KOPT-K1 (cell line): ENCODE results near the gene BCR.

Source experiments
- H3K27ac ChIP-seq: fragments of 200-600 bp; sonication (generic); 2 replicates; pipeline ENCODE4 v1.5.1; 2016; ENCODE audit warnings: antibody characterized with exemption, mild to moderate bottlenecking, low read depth, low read length; ENCODE audit not compliant: poor library complexity, severe bottlenecking
- H3K36me3 ChIP-seq: fragments of 200-600 bp; sonication (generic); 2 replicates; pipeline ENCODE4 v1.5.1; 2017; ENCODE audit warnings: antibody characterized with exemption, mild to moderate bottlenecking, low read length, moderate library complexity; ENCODE audit not compliant: insufficient read depth
- H3K9me3 ChIP-seq: fragments of 200-600 bp; sonication (generic); 2 replicates; pipeline ENCODE4 v1.5.1; 2017; ENCODE audit warnings: antibody characterized with exemption, low read length, mild to moderate bottlenecking; ENCODE audit not compliant: insufficient read depth, poor library complexity, severe bottlenecking

BCR gene

GRCh38 chr22:23158516-23159290 lies 21.6 kb upstream of the BCR start:
- no peak overlapping the region for H3K27ac ChIP-seq
- no peaks in the 10 kb centered on the region for H3K9me3 ChIP-seq
- no peaks in the 10 kb centered on the region for H3K36me3 ChIP-seq

GRCh38 chr22:23159291-23159630 lies 21.0 kb upstream of the BCR start:
- Histone ChIP-seq H3K27ac (no peak overlapping the region), H3K36me3 (no peaks in the 10 kb centered on the region), H3K9me3 (no peaks in the 10 kb centered on the region)

DNA sequence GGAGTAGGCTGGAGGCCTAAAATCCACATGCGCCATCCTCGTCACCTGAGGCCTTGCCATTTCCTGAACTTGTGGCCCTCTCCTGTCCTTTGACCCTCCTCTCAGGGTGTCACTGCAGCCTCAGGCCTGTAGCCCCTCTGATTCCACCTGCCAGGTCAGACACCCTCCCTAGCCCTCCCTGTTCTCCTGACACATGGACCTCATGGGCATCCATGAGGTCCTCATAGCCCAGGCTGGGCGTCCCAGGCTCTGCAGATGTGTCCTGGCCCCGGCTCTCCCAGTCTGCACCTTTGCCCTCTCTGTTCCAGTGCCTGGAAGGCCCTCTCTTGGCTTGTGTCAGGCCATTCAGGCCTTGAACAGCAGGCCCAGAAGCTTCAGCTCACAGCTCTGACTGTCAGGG lies 19.3 kb upstream of the BCR start:
- Histone ChIP-seq H3K9me3 (no peaks in the 10 kb centered on the region), H3K27ac (no peak overlapping the region), H3K36me3 (no peaks in the 10 kb centered on the region)

GRCh38 chr22:23161574-23161973 lies 18.7 kb upstream of the BCR start:
- Histone ChIP-seq H3K27ac (no peak overlapping the region), H3K36me3 (no peaks in the 10 kb centered on the region), H3K9me3 (no peaks in the 10 kb centered on the region)

GRCh38 chr22:23163665-23164064 lies 16.6 kb upstream of the BCR start:
- no peak overlapping the region for H3K27ac ChIP-seq
- no peaks in the 10 kb centered on the region for H3K36me3 ChIP-seq
- H3K9me3 ChIP-seq: no peaks in the 10 kb centered on the region

DNA sequence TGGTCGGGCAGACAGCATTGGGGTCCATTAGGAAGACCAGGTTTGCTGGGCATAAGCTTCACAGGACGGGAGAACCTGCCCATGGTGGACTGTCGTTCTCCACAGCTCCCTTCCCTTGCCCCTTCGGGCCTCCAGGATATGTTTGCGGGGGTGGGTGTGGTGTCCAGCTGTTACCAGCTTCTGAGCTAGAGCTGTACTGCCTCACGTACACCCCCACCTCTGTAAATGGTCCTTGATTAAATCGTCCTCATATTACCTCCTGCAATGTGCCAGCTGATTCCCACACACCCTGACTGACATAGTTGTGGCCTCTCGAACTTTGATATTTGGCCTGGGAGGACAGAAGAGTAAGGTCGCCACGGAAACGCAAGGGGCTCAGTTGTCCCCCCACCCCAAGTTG lies 16.2 kb upstream of the BCR start:
- no peaks in the 10 kb centered on the region for H3K9me3 ChIP-seq
- no peaks in the 10 kb centered on the region for H3K36me3 ChIP-seq
- H3K27ac ChIP-seq: no peak overlapping the region

- H3K36me3 ChIP-seq: no peaks in the 10 kb centered on the region
- H3K27ac ChIP-seq: no peak overlapping the region
- no peaks in the 10 kb centered on the region for H3K9me3 ChIP-seq
Observed at GRCh38 chr22:23166042-23166831, 14.1 kb upstream of the BCR start.

DNA sequence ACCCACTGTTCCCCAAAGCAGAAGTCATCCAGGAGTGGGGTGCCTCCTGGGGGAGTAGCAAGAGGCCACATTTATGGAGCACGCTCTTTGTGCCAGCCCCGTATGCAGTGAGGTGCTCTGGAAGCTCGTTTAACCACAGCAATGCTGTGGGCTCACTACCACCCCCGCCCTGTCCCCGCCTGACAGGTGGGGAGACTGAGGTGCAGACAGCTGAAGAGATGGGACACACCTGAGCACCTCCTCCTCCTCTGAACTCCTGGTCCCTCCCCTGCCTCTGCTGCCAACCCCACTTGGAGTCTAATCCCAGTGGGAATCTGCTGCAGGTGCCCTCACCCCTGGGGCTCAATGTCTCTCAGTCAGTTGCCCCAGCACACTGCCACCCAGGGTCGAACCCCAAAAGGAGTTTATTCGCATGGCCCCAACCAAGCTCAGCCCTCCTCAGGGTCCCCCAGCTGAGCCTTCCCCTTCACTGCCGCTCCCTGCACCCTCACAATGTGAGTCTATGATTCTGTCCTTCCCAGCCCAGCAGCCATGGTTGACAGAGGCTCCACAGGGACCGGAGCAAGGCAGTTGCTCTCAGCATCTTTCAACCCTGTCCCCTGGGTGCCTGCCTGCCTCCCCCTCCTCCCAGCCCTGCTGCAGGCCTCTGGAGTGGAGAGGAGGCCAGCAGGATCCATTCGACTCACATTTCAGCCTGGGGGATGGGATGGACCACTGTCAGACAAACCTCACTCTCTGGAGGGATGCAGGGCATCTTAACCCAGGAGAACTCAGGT lies 13.3 kb upstream of the BCR start:
- Histone ChIP-seq H3K36me3 (no peaks in the 10 kb centered on the region), H3K27ac (no peak overlapping the region), H3K9me3 (no peaks in the 10 kb centered on the region)

DNA sequence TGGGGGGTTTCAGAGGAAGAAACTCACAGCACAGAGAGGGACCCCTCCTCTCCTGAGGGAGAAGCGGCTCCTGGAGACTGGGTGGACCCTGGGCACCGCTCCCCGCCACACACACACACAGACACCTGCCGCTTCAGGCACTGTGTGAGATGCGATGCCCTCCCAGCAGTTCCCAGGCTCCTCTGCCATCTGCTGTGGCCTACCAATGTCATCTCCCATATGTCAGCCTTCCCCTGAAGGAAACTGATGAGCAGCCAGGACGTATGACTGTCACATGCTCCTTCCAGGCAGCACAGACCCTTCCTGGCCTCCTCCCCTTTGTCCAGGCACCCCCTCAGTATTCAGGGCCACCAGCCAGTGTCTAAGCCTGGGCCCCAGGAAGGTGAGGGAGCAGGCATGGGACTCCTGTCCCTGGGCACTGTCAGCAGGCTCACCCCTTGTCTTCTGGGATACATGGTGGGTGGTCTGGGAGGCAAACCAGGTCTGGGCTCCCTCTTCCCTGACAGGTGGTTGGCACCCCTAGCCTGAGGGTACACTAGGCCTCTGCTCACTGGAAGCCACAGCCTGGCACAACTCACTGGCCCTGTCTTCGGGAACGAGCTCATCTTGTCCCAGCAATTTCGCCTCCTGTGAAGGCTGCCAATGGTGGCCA lies 11.8 kb upstream of the BCR start:
- Histone ChIP-seq H3K27ac (no peak overlapping the region), H3K9me3 (no peaks in the 10 kb centered on the region), H3K36me3 (no peaks in the 10 kb centered on the region)

GRCh38 chr22:23169043-23169406 lies 11.3 kb upstream of the BCR start:
- Histone ChIP-seq H3K36me3 (no peaks in the 10 kb centered on the region), H3K27ac (no peak overlapping the region), H3K9me3 (no peaks in the 10 kb centered on the region)

- Histone ChIP-seq H3K36me3 (no peaks in the 10 kb centered on the region), H3K27ac (no peak overlapping the region)
Observed at GRCh38 chr22:23175817-23176644, 4.3 kb upstream of the BCR start.

GRCh38 chr22:23176645-23177027 lies 3.7 kb upstream of the BCR start:
- Histone ChIP-seq H3K9me3 (peaks cover 21% of the 10 kb centered on the region), H3K36me3 (no peaks in the 10 kb centered on the region), H3K27ac (no peak overlapping the region)

More at GRCh38 chr22:23175817-23176644, 4.3 kb upstream of the BCR start:
- H3K9me3 ChIP-seq: peaks cover 21% of the 10 kb centered on the region

GRCh38 chr22:23177197-23177596 lies 3.1 kb upstream of the BCR start:
- peaks cover 21% of the 10 kb centered on the region for H3K9me3 ChIP-seq
- no peaks in the 10 kb centered on the region for H3K36me3 ChIP-seq
- H3K27ac ChIP-seq: no peak overlapping the region

- H3K27ac ChIP-seq: no peak overlapping the region
- H3K9me3 ChIP-seq: peaks cover 21% of the 10 kb centered on the region
- H3K36me3 ChIP-seq: no peaks in the 10 kb centered on the region
Observed at GRCh38 chr22:23178512-23179254, 1.6 kb upstream of the BCR start.
